HEK293 (cell line): ENCODE data around the gene ACADSB.
A peak's percentile ranks its signal among the peaks of the same experiment; 100 is the strongest.

Source experiments
- BCL11A ChIP-seq: fragments of 450-650 bp; formaldehyde crosslinking; IDR thresholded peaks from 2 replicates; pipeline ENCODE4 v1.5.1; 2016; ENCODE audit warnings: low read depth, missing biosample characterization, missing genetic modification characterization
- HOXA7 ChIP-seq: sonication (generic); formaldehyde crosslinking; IDR thresholded peaks from 2 replicates; pipeline ENCODE4 v1.8.1; 2022; ENCODE audit warnings: missing genetic modification reagents, borderline replicate concordance
- HOXC10 ChIP-seq: sonication (generic); formaldehyde crosslinking; IDR thresholded peaks from 2 replicates; pipeline ENCODE4 v1.8.1; 2023; ENCODE audit warnings: mild to moderate bottlenecking, missing genetic modification reagents
- KLF7 ChIP-seq: fragments of 450-650 bp; formaldehyde crosslinking; IDR thresholded peaks from 2 replicates; pipeline ENCODE4 v1.5.1; 2016; ENCODE audit warnings: missing biosample characterization, missing genetic modification characterization, borderline replicate concordance
- PRDM6 ChIP-seq: fragments of 450-650 bp; formaldehyde crosslinking; IDR thresholded peaks from 2 replicates; pipeline ENCODE4 v1.5.1; 2017; ENCODE audit warnings: missing biosample characterization, missing genetic modification characterization
- REPIN1 ChIP-seq: fragments of 450-650 bp; formaldehyde crosslinking; IDR thresholded peaks from 2 replicates; pipeline ENCODE4 v1.5.1; 2017; ENCODE audit warnings: missing biosample characterization, missing genetic modification characterization, low read depth
- SP2 ChIP-seq: fragments of 450-650 bp; formaldehyde crosslinking; IDR thresholded peaks from 2 replicates; pipeline ENCODE4 v1.5.1; 2016; ENCODE audit warnings: missing biosample characterization, missing genetic modification characterization
- TRIM28 ChIP-seq: IDR thresholded peaks from 2 replicates; pipeline ENCODE4 v1.6.1; 2011; ENCODE audit warnings: low read length, control low read depth, borderline replicate concordance
- YY2 ChIP-seq: fragments of 450-650 bp; formaldehyde crosslinking; IDR thresholded peaks from 2 replicates; pipeline ENCODE4 v1.5.1; 2016; ENCODE audit warnings: missing biosample characterization, missing genetic modification characterization
- ZBTB17 ChIP-seq: fragments of 450-650 bp; formaldehyde crosslinking; IDR thresholded peaks from 2 replicates; pipeline ENCODE4 v1.5.1; 2016; ENCODE audit warnings: missing biosample characterization, missing genetic modification characterization
- ZFP3 ChIP-seq: fragments of 450-650 bp; formaldehyde crosslinking; IDR thresholded peaks from 2 replicates; pipeline ENCODE4 v1.5.1; 2016; ENCODE audit warnings: low read depth, missing biosample characterization, missing genetic modification characterization
- ZNF132 ChIP-seq: fragments of 450-650 bp; formaldehyde crosslinking; IDR thresholded peaks from 2 replicates; pipeline ENCODE4 v1.5.1; 2017; ENCODE audit warnings: missing biosample characterization, missing genetic modification characterization, borderline replicate concordance
- ZNF140 ChIP-seq: fragments of 450-650 bp; formaldehyde crosslinking; IDR thresholded peaks from 2 replicates; pipeline ENCODE4 v1.5.1; 2016; ENCODE audit warnings: missing biosample characterization, missing genetic modification characterization
- ZNF16 ChIP-seq: fragments of 450-650 bp; formaldehyde crosslinking; IDR thresholded peaks from 2 replicates; pipeline ENCODE4 v1.5.1; 2016; ENCODE audit warnings: low read depth, missing biosample characterization, missing genetic modification characterization
- ZNF184 ChIP-seq: fragments of 450-650 bp; IDR thresholded peaks from 2 replicates; pipeline ENCODE4 v1.5.1; 2018; ENCODE audit warnings: missing biosample characterization, mild to moderate bottlenecking, missing genetic modification characterization
- ZNF280C ChIP-seq: fragments of 450-650 bp; formaldehyde crosslinking; IDR thresholded peaks from 2 replicates; pipeline ENCODE4 v1.5.1; 2016; ENCODE audit warnings: missing biosample characterization, missing genetic modification characterization
- ZNF423 ChIP-seq: fragments of 450-650 bp; formaldehyde crosslinking; IDR thresholded peaks from 2 replicates; pipeline ENCODE4 v1.5.1; 2016; ENCODE audit warnings: missing biosample characterization, missing genetic modification characterization
- ZNF513 ChIP-seq: fragments of 450-650 bp; IDR thresholded peaks from 2 replicates; pipeline ENCODE4 v1.5.1; 2018; ENCODE audit warnings: missing biosample characterization, missing genetic modification characterization
- ZNF521 ChIP-seq: fragments of 450-650 bp; formaldehyde crosslinking; IDR thresholded peaks from 2 replicates; pipeline ENCODE4 v1.5.1; 2017; ENCODE audit warnings: missing biosample characterization, mild to moderate bottlenecking, missing genetic modification characterization
- ZNF544 ChIP-seq: fragments of 450-650 bp; formaldehyde crosslinking; IDR thresholded peaks from 2 replicates; pipeline ENCODE4 v1.5.0; 2017; ENCODE audit warnings: missing biosample characterization, missing genetic modification characterization
- ZNF548 ChIP-seq: fragments of 450-650 bp; formaldehyde crosslinking; IDR thresholded peaks from 2 replicates; pipeline ENCODE4 v1.5.1; 2016; ENCODE audit warnings: missing biosample characterization, missing genetic modification characterization
- ZNF580 ChIP-seq: fragments of 450-650 bp; formaldehyde crosslinking; IDR thresholded peaks from 2 replicates; pipeline ENCODE4 v1.5.1; 2016; ENCODE audit warnings: missing biosample characterization, missing genetic modification characterization
- ZNF692 ChIP-seq: fragments of 450-650 bp; formaldehyde crosslinking; IDR thresholded peaks from 2 replicates; pipeline ENCODE4 v1.5.1; 2016; ENCODE audit warnings: missing biosample characterization, missing genetic modification characterization
- ZXDB ChIP-seq: fragments of 450-650 bp; formaldehyde crosslinking; IDR thresholded peaks from 2 replicates; pipeline ENCODE4 v1.5.1; 2016; ENCODE audit warnings: missing biosample characterization, missing genetic modification characterization
- TF ChIP-seq, protein P1 (sequence below): fragments of 450-650 bp; formaldehyde crosslinking; IDR thresholded peaks from 2 replicates; pipeline ENCODE4 v1.5.1; 2017; ENCODE audit warnings: missing biosample characterization, missing genetic modification characterization
- TF ChIP-seq, protein P2 (sequence below): fragments of 450-650 bp; formaldehyde crosslinking; IDR thresholded peaks from 2 replicates; pipeline ENCODE4 v1.5.1; 2016; ENCODE audit warnings: missing biosample characterization, missing genetic modification characterization, low read depth

The ACADSB gene

DNA sequence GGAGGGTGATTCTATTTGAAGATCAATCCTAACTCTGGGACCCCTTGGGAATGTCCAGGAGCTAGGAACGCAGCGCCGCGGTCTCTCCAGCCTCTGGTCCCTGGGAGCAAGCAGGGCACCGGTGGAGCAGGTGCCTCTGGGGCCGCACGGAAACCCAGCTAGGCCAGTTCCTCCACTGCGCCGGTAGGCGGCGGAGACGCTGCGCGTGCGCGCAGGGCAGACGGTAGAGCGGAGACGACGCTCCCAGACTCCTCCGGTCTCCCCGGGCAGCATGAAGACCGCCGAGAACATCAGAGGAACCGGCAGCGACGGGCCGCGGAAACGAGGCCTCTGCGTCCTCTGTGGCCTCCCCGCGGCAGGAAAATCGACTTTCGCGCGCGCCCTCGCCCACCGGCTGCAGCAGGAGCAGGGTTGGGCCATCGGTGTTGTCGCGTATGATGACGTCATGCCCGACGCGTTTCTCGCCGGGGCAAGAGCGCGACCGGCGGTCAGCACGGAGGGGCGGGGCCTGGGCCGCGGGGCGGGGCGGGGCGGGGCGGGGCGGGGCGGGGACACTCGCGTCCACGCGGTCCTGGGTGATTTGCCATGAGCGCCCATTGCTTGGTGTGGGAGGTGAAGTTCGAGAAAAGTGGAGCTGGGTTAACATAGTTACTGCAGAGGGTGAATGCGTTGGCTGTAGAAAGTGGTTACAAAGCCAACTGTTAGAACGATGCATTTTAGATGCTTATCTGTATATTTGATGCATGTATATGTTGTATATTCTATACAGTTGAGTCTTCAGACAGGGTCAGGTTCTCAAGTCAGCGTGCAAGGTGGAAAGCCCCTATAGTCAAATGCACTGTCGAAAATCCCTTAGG is 28.4 kb upstream of the ACADSB start, which contains the start of gene PSTK (continued):
- no peak for TF ChIP-seq TRIM28
- no peak for TF ChIP-seq ZNF513 (tag by site-specific recombination)
- no peak for TF ChIP-seq HOXC10 (CRISPR knock-in tag)
- TF ChIP-seq ZNF692 (tag by site-specific recombination) = peak; percentile 88
- no peak for TF ChIP-seq ZFP3
- TF ChIP-seq, protein P1, sequence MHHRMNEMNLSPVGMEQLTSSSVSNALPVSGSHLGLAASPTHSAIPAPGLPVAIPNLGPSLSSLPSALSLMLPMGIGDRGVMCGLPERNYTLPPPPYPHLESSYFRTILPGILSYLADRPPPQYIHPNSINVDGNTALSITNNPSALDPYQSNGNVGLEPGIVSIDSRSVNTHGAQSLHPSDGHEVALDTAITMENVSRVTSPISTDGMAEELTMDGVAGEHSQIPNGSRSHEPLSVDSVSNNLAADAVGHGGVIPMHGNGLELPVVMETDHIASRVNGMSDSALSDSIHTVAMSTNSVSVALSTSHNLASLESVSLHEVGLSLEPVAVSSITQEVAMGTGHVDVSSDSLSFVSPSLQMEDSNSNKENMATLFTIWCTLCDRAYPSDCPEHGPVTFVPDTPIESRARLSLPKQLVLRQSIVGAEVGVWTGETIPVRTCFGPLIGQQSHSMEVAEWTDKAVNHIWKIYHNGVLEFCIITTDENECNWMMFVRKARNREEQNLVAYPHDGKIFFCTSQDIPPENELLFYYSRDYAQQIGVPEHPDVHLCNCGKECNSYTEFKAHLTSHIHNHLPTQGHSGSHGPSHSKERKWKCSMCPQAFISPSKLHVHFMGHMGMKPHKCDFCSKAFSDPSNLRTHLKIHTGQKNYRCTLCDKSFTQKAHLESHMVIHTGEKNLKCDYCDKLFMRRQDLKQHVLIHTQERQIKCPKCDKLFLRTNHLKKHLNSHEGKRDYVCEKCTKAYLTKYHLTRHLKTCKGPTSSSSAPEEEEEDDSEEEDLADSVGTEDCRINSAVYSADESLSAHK (tag by site-specific recombination) = peak; percentile 97
- TF ChIP-seq ZNF423 = no peak
- 0 out of 2 replicates have a peak, but pooled peaks have one; percentile 41 for TF ChIP-seq REPIN1 (tag by site-specific recombination)
- no peak for TF ChIP-seq ZNF544 (tag by site-specific recombination)
- peak; percentile 96 for TF ChIP-seq ZXDB
- no peak for TF ChIP-seq ZNF280C (tag by site-specific recombination)
- TF ChIP-seq ZNF580 (tag by site-specific recombination) = peak; percentile 81
- TF ChIP-seq BCL11A (tag by site-specific recombination) = no peak; the same call in 1 of the 2 replicates
- no peak for TF ChIP-seq ZNF521 (tag by site-specific recombination)
- TF ChIP-seq ZNF184 (tag by site-specific recombination) = no peak
- no peak for TF ChIP-seq ZNF140 (tag by site-specific recombination)
- no peak; the same call in 1 of the 2 replicates for TF ChIP-seq PRDM6 (tag by site-specific recombination)
- TF ChIP-seq, protein P2, sequence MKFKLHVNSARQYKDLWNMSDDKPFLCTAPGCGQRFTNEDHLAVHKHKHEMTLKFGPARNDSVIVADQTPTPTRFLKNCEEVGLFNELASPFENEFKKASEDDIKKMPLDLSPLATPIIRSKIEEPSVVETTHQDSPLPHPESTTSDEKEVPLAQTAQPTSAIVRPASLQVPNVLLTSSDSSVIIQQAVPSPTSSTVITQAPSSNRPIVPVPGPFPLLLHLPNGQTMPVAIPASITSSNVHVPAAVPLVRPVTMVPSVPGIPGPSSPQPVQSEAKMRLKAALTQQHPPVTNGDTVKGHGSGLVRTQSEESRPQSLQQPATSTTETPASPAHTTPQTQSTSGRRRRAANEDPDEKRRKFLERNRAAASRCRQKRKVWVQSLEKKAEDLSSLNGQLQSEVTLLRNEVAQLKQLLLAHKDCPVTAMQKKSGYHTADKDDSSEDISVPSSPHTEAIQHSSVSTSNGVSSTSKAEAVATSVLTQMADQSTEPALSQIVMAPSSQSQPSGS (tag by site-specific recombination) = peak; percentile 99
- no peak for TF ChIP-seq ZNF132 (tag by site-specific recombination)
- TF ChIP-seq KLF7 = no peak
- TF ChIP-seq ZNF16 (tag by site-specific recombination) = no peak
- no peak for TF ChIP-seq ZNF548 (tag by site-specific recombination)
- peak; percentile 99 for TF ChIP-seq ZBTB17
- TF ChIP-seq YY2 = 0 out of 2 replicates have a peak, but pooled peaks have one; percentile 22
- no peak for TF ChIP-seq HOXA7 (CRISPR knock-in tag)
- TF ChIP-seq SP2 = peak; percentile 62
